WTC11 (cell line): ENCODE data around the gene SPATA6. TPM values are rescaled to one million over a fixed set of nuclear protein-coding genes. Genes with fewer than 3 reads are reported as not detected.
"Not testable (repeated sequence)": the region's sequence is repeated elsewhere in the genome, so short reads cannot be mapped to it uniquely, and the experiment has no call there.

Source experiments
- ATAC-seq: fragments of 200-7000 bp; cut with Tn5 transposase; 2 replicates; pipeline ENCODE4 v1.10.0; 2021; ENCODE audit warnings: mild to moderate bottlenecking, moderate library complexity
- CTCF ChIA-PET: fragments of 300-600 bp; sonication (Branson Sonifier 250); formaldehyde crosslinking; loops from one replicate; lab custom pipeline; 2021; ENCODE audit warnings: antibody characterized with exemption; lab: Charles Lee
- POLR2A ChIA-PET: fragments of 350-600 bp; sonication (Branson Sonifier 250); formaldehyde crosslinking; loops from one replicate; lab custom pipeline; 2021; ENCODE audit warnings: antibody characterized with exemption; lab: Charles Lee
- DNase-seq: peaks from one replicate; pipeline ENCODE4 v3.0.0; 2021; ENCODE audit warnings: low spot score
- H3K27ac Mint-ChIP-seq: 2 replicates; pipeline ENCODE4 v1.8.0; 2021; ENCODE audit warnings: mixed read lengths
- H3K27me3 Mint-ChIP-seq: 2 replicates; pipeline ENCODE4 v1.8.0; 2021; ENCODE audit warnings: low read depth, mild to moderate bottlenecking, moderate library complexity, mixed read lengths
- H3K36me3 Mint-ChIP-seq: 2 replicates; pipeline ENCODE4 v1.8.0; 2021; ENCODE audit warnings: mixed read lengths
- H3K4me1 Mint-ChIP-seq: 2 replicates; pipeline ENCODE4 v1.8.0; 2022; ENCODE audit warnings: mixed read lengths
- H3K4me3 Mint-ChIP-seq: 2 replicates; pipeline ENCODE4 v1.8.0; 2021; ENCODE audit warnings: mild to moderate bottlenecking, moderate library complexity, mixed read lengths
- H3K9me3 Mint-ChIP-seq: 2 replicates; pipeline ENCODE4 v1.8.0; 2021; ENCODE audit warnings: mixed read lengths
- AR ChIP-seq: fragments of 250-450 bp; sonication (Bioruptor Pico); IDR thresholded peaks from 2 replicates; pipeline ENCODE4 v1.9.0; 2021; ENCODE audit warnings: mild to moderate bottlenecking
- CREM ChIP-seq: sonication (generic); formaldehyde crosslinking; IDR thresholded peaks from 2 replicates; pipeline ENCODE4 v1.8.1; 2022; ENCODE audit warnings: mild to moderate bottlenecking, missing genetic modification reagents, moderate library complexity
- EMX1 ChIP-seq: fragments of 250-450 bp; sonication (Bioruptor Pico); IDR thresholded peaks from 2 replicates; pipeline ENCODE4 v1.8.0; 2021; ENCODE audit warnings: mild to moderate bottlenecking
- FOXK1 ChIP-seq: sonication (generic); formaldehyde crosslinking; IDR thresholded peaks from 2 replicates; pipeline ENCODE4 v1.8.0; 2022; ENCODE audit warnings: mild to moderate bottlenecking, moderate library complexity, missing genetic modification reagents
- GRHL2 ChIP-seq: fragments of 250-450 bp; sonication (Bioruptor Pico); IDR thresholded peaks from 2 replicates; pipeline ENCODE4 v1.8.0; 2022; ENCODE audit warnings: mild to moderate bottlenecking, moderate library complexity; ENCODE audit not compliant: insufficient replicate concordance, severe bottlenecking
- HMGA2 ChIP-seq: fragments of 250-450 bp; sonication (Bioruptor Pico); IDR thresholded peaks from 2 replicates; pipeline ENCODE4 v1.4.0; 2021; ENCODE audit warnings: mild to moderate bottlenecking, moderate library complexity
- MLX ChIP-seq: sonication (generic); formaldehyde crosslinking; IDR thresholded peaks from 2 replicates; pipeline ENCODE4 v1.8.1; 2023; ENCODE audit warnings: mild to moderate bottlenecking, missing genetic modification reagents, moderate library complexity
- NFYB ChIP-seq: sonication (generic); formaldehyde crosslinking; conservative IDR thresholded peaks from 2 replicates; pipeline ENCODE4 v1.8.0; 2022; ENCODE audit warnings: low read depth, missing genetic modification reagents
- TEAD1 ChIP-seq: sonication (generic); formaldehyde crosslinking; IDR thresholded peaks from 2 replicates; pipeline ENCODE4 v1.8.0; 2022; ENCODE audit warnings: mild to moderate bottlenecking, missing genetic modification reagents
- ZNF317 ChIP-seq: sonication (generic); formaldehyde crosslinking; IDR thresholded peaks from 2 replicates; pipeline ENCODE4 v1.8.1; 2023; ENCODE audit warnings: low read depth, mild to moderate bottlenecking, moderate library complexity, missing genetic modification reagents, borderline replicate concordance
- total RNA-seq: library from RNA; stranded (reverse); gene quantifications from 3 replicates; pipeline ENCODE4 v1.2.3, GENCODE V29; 2021
- TF ChIP-seq, protein P1 (sequence below): fragments of 250-450 bp; sonication (Bioruptor Pico); conservative IDR thresholded peaks from 2 replicates; pipeline ENCODE4 v1.9.0; 2021; ENCODE audit warnings: mild to moderate bottlenecking
- TF ChIP-seq, protein P2 (sequence below): fragments of 250-450 bp; sonication (Bioruptor Pico); IDR thresholded peaks from 2 replicates; pipeline ENCODE4 v1.9.0; 2021; ENCODE audit warnings: mild to moderate bottlenecking
- TF ChIP-seq, protein P3 (sequence below): sonication (generic); formaldehyde crosslinking; IDR thresholded peaks from 2 replicates; pipeline ENCODE4 v1.8.1; 2022; ENCODE audit warnings: low read depth, mild to moderate bottlenecking, moderate library complexity, missing genetic modification reagents, borderline replicate concordance

SPATA6 gene
- total RNA-seq, 1 experiment from 2014 or later, result 17.7 TPM

DNA sequence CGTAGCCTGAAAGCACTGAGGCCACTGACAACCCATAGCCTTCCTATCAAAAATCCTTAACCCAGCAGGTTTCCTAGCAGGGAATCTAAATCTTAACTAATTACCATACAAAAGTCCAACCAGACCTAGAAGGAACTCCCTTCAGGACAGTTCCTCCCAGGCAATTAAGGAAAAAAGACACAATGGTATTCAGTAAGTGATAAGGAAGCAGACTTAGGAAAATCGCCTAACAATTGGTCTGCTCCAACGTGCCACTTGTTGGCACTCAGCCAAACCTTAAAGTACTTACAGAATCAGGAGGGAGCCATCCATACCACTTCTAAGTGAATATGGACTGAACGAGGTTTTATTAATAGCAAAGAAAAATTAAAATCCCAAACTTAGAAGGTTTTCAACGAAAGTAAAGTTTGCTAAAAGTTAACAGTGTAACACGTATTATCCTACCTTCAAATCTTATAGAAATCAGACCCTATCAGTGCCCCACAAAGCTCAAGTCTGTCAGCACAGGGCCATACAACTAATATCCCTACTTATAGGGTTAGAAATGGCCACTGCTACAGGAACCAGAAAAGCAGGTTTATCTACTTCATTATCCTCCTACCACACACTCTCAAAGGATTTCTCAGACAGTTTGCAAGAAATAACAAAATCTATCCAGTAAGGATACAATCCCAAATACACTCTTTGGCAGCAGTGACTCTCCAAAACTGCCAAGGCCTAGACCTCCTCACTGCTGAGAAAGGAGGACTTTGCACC is 29.0 kb downstream of the SPATA6 start:
- DNase-seq, result no peak
- Mint-ChIP-seq H3K27me3 (peaks cover 60% of the 10 kb centered on the region), H3K9me3 (peaks cover 46% of the 10 kb centered on the region), H3K27ac (no peak overlapping the region), H3K4me3 (no peak overlapping the region), H3K36me3 (peaks cover 44% of the 10 kb centered on the region), H3K4me1 (peaks cover 15% of the 10 kb centered on the region)
- ChIA-PET CTCF (no interaction called here), POLR2A (no interaction called here)
- TF ChIP-seq, protein P1, sequence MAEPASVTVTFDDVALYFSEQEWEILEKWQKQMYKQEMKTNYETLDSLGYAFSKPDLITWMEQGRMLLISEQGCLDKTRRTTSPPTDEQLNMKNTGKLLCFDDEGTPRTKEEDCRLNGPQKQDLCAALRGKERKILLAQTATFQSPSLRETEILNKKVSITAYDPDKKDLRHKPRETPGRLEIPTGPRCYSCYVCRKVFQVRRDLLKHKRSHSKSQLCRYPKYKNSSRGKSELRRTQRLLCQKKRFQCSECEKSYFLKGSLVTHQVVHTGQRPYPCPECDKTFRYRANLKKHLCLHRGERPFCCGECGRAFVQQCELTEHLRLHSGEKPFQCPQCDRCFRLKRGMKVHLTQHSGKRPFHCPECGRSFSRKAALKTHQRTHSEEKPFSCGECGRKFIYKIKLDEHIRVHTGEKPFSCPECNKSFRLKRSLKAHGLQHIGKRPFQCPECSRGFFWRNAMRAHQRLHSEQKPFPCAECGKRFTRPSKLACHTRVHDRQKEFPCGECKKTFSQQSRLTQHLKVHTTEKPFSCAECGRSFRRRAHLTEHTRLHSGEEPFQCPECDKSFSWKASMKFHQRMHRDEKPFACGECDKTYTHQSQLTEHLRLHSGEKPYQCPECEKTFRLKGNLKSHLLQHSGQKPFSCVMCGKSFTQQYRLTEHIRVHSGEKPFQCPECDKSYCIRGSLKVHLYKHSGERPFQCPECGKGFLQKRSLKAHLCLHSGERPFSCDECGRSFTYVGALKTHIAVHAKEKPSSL (CRISPR knock-in tag), result no peak
- no peak for TF ChIP-seq AR
- TF ChIP-seq, protein P2, sequence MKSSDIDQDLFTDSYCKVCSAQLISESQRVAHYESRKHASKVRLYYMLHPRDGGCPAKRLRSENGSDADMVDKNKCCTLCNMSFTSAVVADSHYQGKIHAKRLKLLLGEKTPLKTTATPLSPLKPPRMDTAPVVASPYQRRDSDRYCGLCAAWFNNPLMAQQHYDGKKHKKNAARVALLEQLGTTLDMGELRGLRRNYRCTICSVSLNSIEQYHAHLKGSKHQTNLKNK (CRISPR knock-in tag), result no peak
- TF ChIP-seq NFYB (CRISPR knock-in tag), result no peak
- TF ChIP-seq CREM, result no peak
- TF ChIP-seq, protein P3, sequence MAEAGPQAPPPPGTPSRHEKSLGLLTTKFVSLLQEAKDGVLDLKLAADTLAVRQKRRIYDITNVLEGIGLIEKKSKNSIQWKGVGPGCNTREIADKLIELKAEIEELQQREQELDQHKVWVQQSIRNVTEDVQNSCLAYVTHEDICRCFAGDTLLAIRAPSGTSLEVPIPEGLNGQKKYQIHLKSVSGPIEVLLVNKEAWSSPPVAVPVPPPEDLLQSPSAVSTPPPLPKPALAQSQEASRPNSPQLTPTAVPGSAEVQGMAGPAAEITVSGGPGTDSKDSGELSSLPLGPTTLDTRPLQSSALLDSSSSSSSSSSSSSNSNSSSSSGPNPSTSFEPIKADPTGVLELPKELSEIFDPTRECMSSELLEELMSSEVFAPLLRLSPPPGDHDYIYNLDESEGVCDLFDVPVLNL (CRISPR knock-in tag), result no peak
- TF ChIP-seq ZNF317 (CRISPR knock-in tag), result no peak
- TF ChIP-seq MLX (CRISPR knock-in tag), result no peak
- TF ChIP-seq FOXK1, result no peak
- no peak for TF ChIP-seq GRHL2 (CRISPR knock-in tag)
- TF ChIP-seq EMX1 (CRISPR knock-in tag), result no peak
- peak; percentile 73 for ATAC-seq

- peaks cover 55% of the 10 kb centered on the region for H3K36me3 Mint-ChIP-seq
- DNase-seq, POLR2A ChIA-PET, H3K4me3 Mint-ChIP-seq, H3K27ac Mint-ChIP-seq, ATAC-seq: not testable (repeated sequence)
- peaks cover 59% of the 10 kb centered on the region for H3K9me3 Mint-ChIP-seq
- CTCF ChIA-PET, result interaction anchor here (1.3 kb wide), 1 partner anchor 57 kb away, joined by 5 read pairs; no protein-coding TSS in a partner anchor
- H3K4me1 Mint-ChIP-seq, result peaks cover 15% of the 10 kb centered on the region
- H3K27me3 Mint-ChIP-seq, result peaks cover 63% of the 10 kb centered on the region
Measured at GRCh38 chr1:48440786-48441185, 31.2 kb downstream of the SPATA6 start.

DNA sequence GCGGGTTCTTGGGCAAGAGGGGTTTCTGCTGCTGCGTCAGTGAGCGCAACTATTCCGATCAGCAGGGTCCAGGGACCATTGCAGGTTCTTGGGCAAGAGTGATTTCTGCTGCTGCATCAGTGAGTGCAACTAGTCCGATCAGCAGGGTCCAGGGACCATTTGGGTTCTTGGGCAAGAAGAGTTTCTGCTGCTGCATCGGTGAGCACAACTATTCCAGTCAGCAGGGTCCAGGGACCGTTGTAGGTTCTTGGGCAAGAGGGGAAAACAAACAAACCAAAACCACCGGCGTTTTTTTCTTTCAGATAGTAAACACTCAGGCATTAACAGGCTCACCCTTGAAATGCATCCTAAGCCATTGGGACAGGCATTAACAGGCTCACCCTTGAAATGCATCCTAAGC is 32.6 kb downstream of the SPATA6 start:
- H3K27me3 Mint-ChIP-seq, result peaks cover 55% of the 10 kb centered on the region
- ChIA-PET POLR2A (no interaction called here), CTCF (no interaction called here)
- H3K27ac Mint-ChIP-seq, result no peak overlapping the region
- no peak overlapping the region for H3K4me3 Mint-ChIP-seq
- peaks cover 15% of the 10 kb centered on the region for H3K4me1 Mint-ChIP-seq
- ATAC-seq, result no peak
- H3K9me3 Mint-ChIP-seq, result peaks cover 59% of the 10 kb centered on the region
- H3K36me3 Mint-ChIP-seq, result peaks cover 53% of the 10 kb centered on the region
- DNase-seq, result no peak
- no peak for TF ChIP-seq TEAD1 (CRISPR knock-in tag)
- TF ChIP-seq HMGA2 (CRISPR knock-in tag), result no peak

GRCh38 chr1:48437379-48437778 is 34.6 kb downstream of the SPATA6 start:
- peaks cover 39% of the 10 kb centered on the region for H3K36me3 Mint-ChIP-seq
- H3K27ac Mint-ChIP-seq, DNase-seq, ATAC-seq, H3K4me1 Mint-ChIP-seq, POLR2A ChIA-PET, H3K4me3 Mint-ChIP-seq: not testable (repeated sequence)
- peaks cover 44% of the 10 kb centered on the region for H3K9me3 Mint-ChIP-seq
- peaks cover 44% of the 10 kb centered on the region for H3K27me3 Mint-ChIP-seq
- CTCF ChIA-PET, result interaction anchor here (1.1 kb wide), 1 partner anchor 93 kb away, joined by 4 read pairs; no protein-coding TSS in a partner anchor

DNA sequence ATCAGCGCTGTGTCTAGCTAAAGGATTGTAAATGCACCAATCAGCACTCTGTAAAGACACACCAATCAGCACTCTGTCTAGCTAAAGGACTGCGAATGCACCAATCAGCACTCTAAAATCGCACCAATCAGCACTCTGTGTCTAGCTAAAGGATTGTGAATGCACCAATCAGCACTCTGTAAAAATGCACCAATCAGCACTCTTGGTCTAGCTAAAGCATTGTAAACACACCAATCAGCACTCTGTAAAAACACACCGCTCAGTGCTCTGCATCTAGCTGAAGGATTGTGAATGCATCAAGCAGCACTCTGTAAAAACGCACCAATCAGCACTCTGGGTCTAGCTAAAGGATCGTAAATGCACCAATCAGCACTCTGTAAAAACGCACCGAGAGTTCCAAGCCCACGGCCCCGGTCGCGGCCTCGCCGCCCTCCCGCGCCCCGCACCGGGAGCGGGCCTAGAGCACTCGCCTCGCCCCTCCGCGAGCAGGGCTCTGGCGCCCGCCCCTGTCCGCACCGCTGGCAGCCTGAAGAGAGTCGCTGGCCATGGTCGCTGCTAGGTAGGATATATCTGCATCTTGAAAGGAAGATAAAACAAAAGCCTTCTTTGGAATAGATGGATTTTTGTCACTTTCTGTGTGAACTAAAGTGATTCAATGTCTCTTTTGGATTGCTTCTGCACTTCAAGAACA is 36.5 kb downstream of the SPATA6 start:
- POLR2A ChIA-PET, H3K27ac Mint-ChIP-seq, H3K4me3 Mint-ChIP-seq, DNase-seq, H3K4me1 Mint-ChIP-seq, CTCF ChIA-PET: not testable (repeated sequence)
- H3K9me3 Mint-ChIP-seq, result peaks cover 50% of the 10 kb centered on the region
- 0 out of 2 replicates have a peak, but pooled peaks have one; percentile 30 for ATAC-seq
- H3K27me3 Mint-ChIP-seq, result peaks cover 25% of the 10 kb centered on the region
- peaks cover 37% of the 10 kb centered on the region for H3K36me3 Mint-ChIP-seq
